Measurements from ENCODE around the gene DCHS2. TPM values are rescaled to one million over a fixed set of nuclear protein-coding genes. Genes with fewer than 3 reads are reported as not detected.
"Not testable (repeated sequence)": the region's sequence is repeated elsewhere in the genome, so short reads cannot be mapped to it uniquely, and the experiment has no call there.

Gene DCHS2
- total RNA-seq, 4 donors from 2014 or later: 2.3 to 5.0 (median 3.2) TPM

DNA sequence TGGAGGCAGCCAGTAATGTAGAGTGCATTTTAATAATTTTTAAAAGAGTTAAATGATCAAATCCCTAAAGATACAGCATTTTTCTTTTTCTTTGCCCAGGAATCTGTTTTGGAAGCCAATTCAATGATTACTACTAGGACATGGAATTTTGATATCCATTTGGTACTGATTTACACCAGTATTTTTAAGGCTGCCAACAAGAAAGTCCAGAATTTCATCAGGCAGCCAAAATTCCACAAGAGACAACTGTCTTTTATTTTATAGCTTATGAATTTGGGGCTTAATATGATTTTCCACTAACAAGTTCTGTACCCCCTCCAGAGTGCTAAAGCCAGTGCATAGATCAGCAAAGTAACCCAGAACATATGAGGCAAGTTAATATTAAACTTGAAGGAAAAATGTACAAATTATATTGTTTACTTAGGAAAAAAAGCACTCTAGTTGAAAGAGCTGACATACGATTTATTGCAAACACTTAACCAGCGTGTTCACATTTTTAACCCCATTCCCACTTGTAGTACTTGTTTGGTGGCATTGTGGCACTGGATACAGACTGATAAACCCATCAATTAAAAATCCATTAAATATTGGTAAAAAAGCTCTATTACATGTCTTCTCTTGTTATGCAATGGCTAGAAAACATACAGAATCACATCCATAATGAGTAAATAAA lies 259.7 kb downstream of the DCHS2 start:
- no peak for ATAC-seq
- no peak overlapping the region for H3K4me3 ChIP-seq
- no peaks in the 10 kb centered on the region for H3K36me3 ChIP-seq
- H3K27ac ChIP-seq: no peak overlapping the region
- no peaks in the 10 kb centered on the region for H3K9me3 ChIP-seq
- no peaks in the 10 kb centered on the region for H3K27me3 ChIP-seq
- no peaks in the 10 kb centered on the region for H3K4me1 ChIP-seq
- no peak for TF ChIP-seq POLR2A (IDR thresholded peaks at IDR 0.05)
- no peak for TF ChIP-seq POLR2AphosphoS5 (IDR thresholded peaks at IDR 0.05)
- TF ChIP-seq EP300 (IDR thresholded peaks at IDR 0.05): no peak
- TF ChIP-seq, protein P1, sequence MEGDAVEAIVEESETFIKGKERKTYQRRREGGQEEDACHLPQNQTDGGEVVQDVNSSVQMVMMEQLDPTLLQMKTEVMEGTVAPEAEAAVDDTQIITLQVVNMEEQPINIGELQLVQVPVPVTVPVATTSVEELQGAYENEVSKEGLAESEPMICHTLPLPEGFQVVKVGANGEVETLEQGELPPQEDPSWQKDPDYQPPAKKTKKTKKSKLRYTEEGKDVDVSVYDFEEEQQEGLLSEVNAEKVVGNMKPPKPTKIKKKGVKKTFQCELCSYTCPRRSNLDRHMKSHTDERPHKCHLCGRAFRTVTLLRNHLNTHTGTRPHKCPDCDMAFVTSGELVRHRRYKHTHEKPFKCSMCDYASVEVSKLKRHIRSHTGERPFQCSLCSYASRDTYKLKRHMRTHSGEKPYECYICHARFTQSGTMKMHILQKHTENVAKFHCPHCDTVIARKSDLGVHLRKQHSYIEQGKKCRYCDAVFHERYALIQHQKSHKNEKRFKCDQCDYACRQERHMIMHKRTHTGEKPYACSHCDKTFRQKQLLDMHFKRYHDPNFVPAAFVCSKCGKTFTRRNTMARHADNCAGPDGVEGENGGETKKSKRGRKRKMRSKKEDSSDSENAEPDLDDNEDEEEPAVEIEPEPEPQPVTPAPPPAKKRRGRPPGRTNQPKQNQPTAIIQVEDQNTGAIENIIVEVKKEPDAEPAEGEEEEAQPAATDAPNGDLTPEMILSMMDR (IDR thresholded peaks at IDR 0.05): no peak
- WGBS, 2 donors (ENCODE audit: low coverage in 1 of 2): 53 to 58% methylated on average over 2 of the region's 2 CpGs

DNA sequence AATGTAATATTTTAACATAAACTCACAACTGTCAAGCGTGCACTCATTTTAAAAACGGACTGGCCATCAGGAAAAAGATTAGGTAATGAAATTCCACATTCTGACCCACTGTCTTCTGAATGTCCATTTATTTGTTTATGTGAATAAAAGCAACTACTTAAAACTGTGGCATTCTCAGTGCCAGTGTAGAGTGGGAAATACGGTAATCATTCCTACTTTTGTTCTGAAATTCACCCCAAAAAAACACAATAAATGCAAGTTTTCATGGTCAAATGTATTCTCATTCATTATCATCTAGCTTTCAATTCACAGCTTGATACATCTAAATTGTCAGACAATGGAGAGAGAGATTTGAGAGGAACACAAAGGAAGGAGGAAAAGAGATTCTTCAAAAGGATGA lies 260.9 kb downstream of the DCHS2 start:
- Histone ChIP-seq H3K27ac (no peak overlapping the region), H3K4me1 (no peaks in the 10 kb centered on the region), H3K36me3 (no peaks in the 10 kb centered on the region), H3K4me3 (no peak overlapping the region), H3K27me3 (no peaks in the 10 kb centered on the region), H3K9me3 (no peaks in the 10 kb centered on the region)
- WGBS, 2 donors (ENCODE audit: low coverage in 1 of 2): 74 to 90% methylated on average over 3 of the region's 3 CpGs
- TF ChIP-seq POLR2AphosphoS5 (IDR thresholded peaks at IDR 0.05) (no peak), EP300 (IDR thresholded peaks at IDR 0.05) (no peak), POLR2A (IDR thresholded peaks at IDR 0.05) (no peak)
- TF ChIP-seq, protein P1 (IDR thresholded peaks at IDR 0.05): no peak
- ATAC-seq: no peak

DNA sequence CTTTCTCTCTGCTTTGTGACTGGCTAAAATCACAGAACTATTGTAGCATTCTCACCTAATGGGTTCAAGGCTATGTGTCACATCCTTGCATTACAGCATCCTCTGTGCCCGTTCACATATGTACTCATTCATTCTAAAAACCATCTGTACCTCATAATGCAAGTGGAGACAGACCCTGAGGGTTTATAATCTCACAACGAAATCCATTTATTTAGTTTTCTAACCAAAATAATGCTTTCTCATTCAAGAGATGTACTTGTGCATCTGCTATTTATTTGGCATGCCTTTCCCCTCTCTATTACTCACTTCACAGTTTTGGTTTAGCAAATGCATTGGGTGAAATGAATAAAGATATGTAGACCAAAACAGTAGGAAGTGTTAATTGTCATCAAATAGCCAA lies 261.5 kb downstream of the DCHS2 start:
- Histone ChIP-seq H3K9me3 (no peaks in the 10 kb centered on the region), H3K4me1 (no peaks in the 10 kb centered on the region), H3K36me3 (no peaks in the 10 kb centered on the region), H3K27me3 (no peaks in the 10 kb centered on the region), H3K27ac (no peak overlapping the region), H3K4me3 (no peak overlapping the region)
- WGBS, 2 donors (ENCODE audit: low coverage in 1 of 2): 67 to 71% methylated on average over 2 of the region's 2 CpGs
- no peak for ATAC-seq
- TF ChIP-seq POLR2AphosphoS5 (IDR thresholded peaks at IDR 0.05) (no peak), POLR2A (IDR thresholded peaks at IDR 0.05) (no peak), EP300 (IDR thresholded peaks at IDR 0.05) (no peak)
- TF ChIP-seq, protein P1 (IDR thresholded peaks at IDR 0.05): no peak

DNA sequence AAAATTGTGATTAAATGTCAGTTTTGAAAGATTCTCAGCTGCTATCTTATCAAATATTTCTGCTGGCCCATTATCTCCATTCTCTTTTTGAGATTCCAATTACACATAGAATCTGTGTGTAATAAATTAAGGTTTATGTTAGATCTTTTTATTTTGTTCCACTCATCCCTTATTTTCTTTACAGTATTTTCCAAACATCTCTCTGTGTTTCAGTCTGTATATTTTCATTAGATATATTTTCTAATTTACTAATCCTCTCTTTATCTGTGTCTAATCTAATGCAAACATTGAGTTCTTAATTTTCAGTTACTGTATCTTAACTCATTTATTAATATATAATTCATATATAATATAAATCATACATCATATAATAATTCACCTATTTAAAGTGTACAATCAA lies 268.7 kb downstream of the DCHS2 start:
- peaks cover 0 to 32% (median 0%) of the 10 kb centered on the region in 3 donors for H3K9me3 ChIP-seq
- no peak overlapping the region for H3K27ac ChIP-seq
- no peaks in the 10 kb centered on the region for H3K4me1 ChIP-seq
- no peak overlapping the region for H3K4me3 ChIP-seq
- TF ChIP-seq POLR2AphosphoS5 (IDR thresholded peaks at IDR 0.05) (no peak), POLR2A (IDR thresholded peaks at IDR 0.05) (no peak), EP300 (IDR thresholded peaks at IDR 0.05) (no peak)
- TF ChIP-seq, protein P1 (IDR thresholded peaks at IDR 0.05): no peak
- H3K36me3 ChIP-seq: no peaks in the 10 kb centered on the region
- no peaks in the 10 kb centered on the region for H3K27me3 ChIP-seq
- ATAC-seq: no peak

DNA sequence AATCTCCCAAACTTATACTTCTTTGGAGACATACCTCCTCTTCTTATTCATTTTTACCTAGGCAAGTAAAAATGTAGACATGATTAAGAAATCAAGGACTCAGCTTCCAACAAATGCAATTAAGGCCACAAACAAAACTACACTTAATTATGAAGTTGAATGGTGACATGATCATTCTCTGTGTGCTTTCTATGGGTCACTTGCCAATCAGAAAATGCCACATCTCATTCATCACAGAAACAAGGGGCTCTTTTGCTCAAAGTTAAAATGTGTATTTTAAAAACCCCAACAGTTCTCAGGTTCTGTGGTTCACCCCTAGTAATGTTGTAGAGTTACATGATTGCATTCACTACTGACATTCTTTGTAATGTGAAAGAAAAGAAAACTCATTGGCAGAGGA lies 273.5 kb downstream of the DCHS2 start:
- Histone ChIP-seq H3K27me3 (no peaks in the 10 kb centered on the region), H3K4me1 (no peaks in the 10 kb centered on the region), H3K36me3 (no peaks in the 10 kb centered on the region), H3K9me3 (peaks cover 0 to 18% (median 0%) of the 10 kb centered on the region in 3 donors), H3K4me3 (no peak overlapping the region), H3K27ac (no peak overlapping the region)
- no peak for ATAC-seq
- TF ChIP-seq, protein P1 (IDR thresholded peaks at IDR 0.05): no peak
- TF ChIP-seq POLR2A (IDR thresholded peaks at IDR 0.05) (no peak), EP300 (IDR thresholded peaks at IDR 0.05) (no peak), POLR2AphosphoS5 (IDR thresholded peaks at IDR 0.05) (no peak)

DNA sequence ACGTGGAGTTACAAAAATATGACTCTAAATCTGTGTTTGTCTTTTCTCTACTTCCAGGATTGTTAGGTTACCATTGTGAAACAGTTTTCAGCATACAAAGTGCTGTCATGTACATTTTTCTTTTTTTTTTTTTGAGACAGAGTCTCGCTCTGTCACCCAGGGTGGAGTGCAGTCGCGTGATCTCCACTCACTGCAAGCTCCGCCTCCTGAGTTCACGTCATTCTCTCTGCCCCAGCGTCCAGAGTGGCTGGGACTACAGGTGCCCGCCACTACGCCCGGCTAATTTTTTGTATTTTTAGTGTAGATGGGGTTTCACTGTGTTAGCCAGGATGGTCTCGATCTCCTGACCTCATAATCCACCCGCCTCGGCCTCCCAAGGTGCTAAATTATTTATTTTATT lies 274.2 kb downstream of the DCHS2 start:
- not testable (repeated sequence) for H3K4me3 ChIP-seq, H3K27me3 ChIP-seq, H3K4me1 ChIP-seq, H3K36me3 ChIP-seq, H3K27ac ChIP-seq, ATAC-seq
- WGBS, 2 donors (ENCODE audit: low coverage in 1 of 2): 86 to 100% methylated on average over 1 to 13 of the region's 13 CpGs
- H3K9me3 ChIP-seq: peaks cover 0 to 13% (median 0%) of the 10 kb centered on the region in 3 donors
